Transverse colon (tissue), 4 donors: ENCODE results near the gene ERF. TPM values are rescaled to one million over a fixed set of nuclear protein-coding genes. Genes with fewer than 3 reads are reported as not detected.

Experiments
- DNase-seq: peaks from one replicate; pipeline ENCODE4 v3.0.0-alpha.2; 2019
- H3K27ac ChIP-seq, 4 donors: fragments of 200-600 bp; sonication (generic); 2 replicates each; pipeline ENCODE4 v1.5.1; 2016 to 2018; ENCODE audit warnings: inconsistent platforms in 4 of 4
- H3K27me3 ChIP-seq: fragments of 200-600 bp; sonication (generic); 2 replicates; pipeline ENCODE4 v1.5.1; 2017; ENCODE audit warnings: inconsistent platforms
- H3K36me3 ChIP-seq, 4 donors: fragments of 200-600 bp; sonication (generic); 2 replicates each; pipeline ENCODE4 v1.5.1; 2017 to 2019; ENCODE audit warnings: inconsistent platforms in 4 of 4
- H3K4me1 ChIP-seq, 4 donors: fragments of 200-600 bp; sonication (generic); 2 replicates each; pipeline ENCODE4 v1.5.1; 2017 to 2020; ENCODE audit warnings: inconsistent platforms in 4 of 4
- H3K4me3 ChIP-seq, 4 donors: fragments of 200-600 bp; sonication (generic); 1 replicate in 1 of 4; 2 replicates in 3 of 4; pipeline versions ENCODE4 v1.5.1 to v1.6.1; 2017 to 2019; ENCODE audit warnings: inconsistent platforms in 4 of 4
- H3K9me3 ChIP-seq, 2 donors: fragments of 200-600 bp; sonication (generic); 2 replicates each; pipeline ENCODE4 v1.5.1; 2017 to 2019; ENCODE audit warnings: inconsistent platforms in 2 of 2
- CTCF ChIP-seq, 5 experiments: fragments of 200-600 bp in 3 of 5; fragments of 450-650 bp in 2 of 5; sonication (generic) in 3 of 5; IDR thresholded peaks; 1 replicate in 2 of 5; 2 replicates in 3 of 5; pipeline ENCODE4 v1.5.1; 2016 to 2017; ENCODE audit warnings: antibody characterized with exemption in 5 of 5, inconsistent platforms in 3 of 5, mild to moderate bottlenecking in 2 of 5, moderate library complexity in 1 of 5
- EP300 ChIP-seq: sonication (generic); formaldehyde crosslinking; IDR thresholded peaks from one replicate; pipeline ENCODE4 v1.6.1; 2017; ENCODE audit warnings: antibody characterized with exemption, low read depth
- POLR2A ChIP-seq: fragments of 450-650 bp; IDR thresholded peaks from one replicate; pipeline ENCODE4 v1.6.1; 2016; ENCODE audit warnings: antibody characterized with exemption, mild to moderate bottlenecking, moderate library complexity
- POLR2AphosphoS5 ChIP-seq, 3 donors: sonication (generic); formaldehyde crosslinking; IDR thresholded peaks; one replicate each; pipeline ENCODE4 v1.6.1; 2016; ENCODE audit warnings: antibody characterized with exemption in 3 of 3
- WGBS, 2 donors: methylation state at CpG; one replicate each; pipeline ENCODE4 v1.1.5; 2018; ENCODE audit warnings: low coverage in 1 of 2; 5-methylcytosine and 5-hydroxymethylcytosine counted together
- in situ Hi-C, 4 donors: fragments of 200-750 bp; cut with MboI; loops; one replicate each; pipeline versions ENCODE4 v1.15.0 to v1.15.1; 2017; ENCODE audit warnings: low sequenced_read_pairs in 3 of 4, low pct_ligation_motif_present in 1 of 4, low pct_unique_long_range_greater_than_20kb in 1 of 4
- intact Hi-C: fragments of 100-400 bp; cut with DNase I; formaldehyde crosslinking; loops from one replicate; pipeline ENCODE4 v1.15.1; 2023; ENCODE audit warnings: low total_unique reads
- total RNA-seq, 4 donors: library from RNA; depleted of rRNA; stranded (reverse); fragments of >200 nt; gene quantifications; one replicate each; pipeline ENCODE4 v1.1.0, GENCODE V29; 2016

Gene ERF
- total RNA-seq, 4 donors from 2014 or later: 20.9 to 67.3 (median 30.5) TPM

DNA sequence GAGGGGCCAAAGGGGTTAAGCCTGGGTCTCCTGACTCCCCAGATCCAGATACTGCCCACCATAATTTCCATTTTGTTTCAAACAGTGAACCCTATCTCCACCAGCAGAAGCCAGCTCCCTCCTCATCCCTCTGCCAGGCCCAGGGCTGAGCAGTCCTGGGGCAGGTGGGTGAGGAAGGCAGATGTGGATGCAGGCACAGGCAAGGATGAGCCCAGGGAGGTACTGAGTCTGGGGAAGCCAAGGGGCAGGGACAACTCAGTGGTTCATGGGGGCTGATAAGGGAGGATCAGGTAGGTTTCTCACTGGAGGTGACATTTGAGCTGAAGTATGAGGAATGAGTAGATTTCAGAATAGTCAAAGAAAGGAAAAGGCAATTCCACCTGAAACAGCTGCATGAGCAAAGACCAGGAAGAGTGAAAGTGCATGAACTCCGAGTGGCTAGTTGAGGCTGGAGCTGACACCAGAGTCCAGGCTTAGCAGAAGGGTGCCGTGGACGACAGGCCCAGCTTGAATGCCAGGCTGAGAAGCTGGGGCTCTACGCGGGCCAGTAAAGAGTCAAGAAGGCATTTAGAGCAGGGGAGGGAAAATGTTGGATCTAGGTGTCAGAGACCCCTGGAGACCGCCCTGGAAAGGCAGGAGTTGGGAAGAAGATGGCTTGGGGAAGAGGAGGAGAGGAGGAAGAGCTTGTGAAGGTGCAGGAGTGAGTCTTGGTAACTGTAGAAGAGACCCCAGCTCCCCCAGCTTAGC lies 24.4 kb upstream of the ERF start:
- no peaks in the 10 kb centered on the region for H3K27me3 ChIP-seq
- peak overlapping the region; percentile 50 to 89 (median 84) for H3K4me3 ChIP-seq
- no peak for TF ChIP-seq POLR2A
- TF ChIP-seq EP300: no peak
- TF ChIP-seq CTCF (IDR thresholded peaks at IDR 0.05): no peak
- TF ChIP-seq POLR2AphosphoS5 (IDR thresholded peaks at IDR 0.05): no peak
- H3K36me3 ChIP-seq: peaks cover 0 to 4% (median 0%) of the 10 kb centered on the region in 4 donors
- H3K27ac ChIP-seq: peak overlapping the region; percentile 91 to 99 (median 92)
- in situ Hi-C loops: no loop called here
- H3K4me1 ChIP-seq: peaks cover 43 to 75% (median 60%) of the 10 kb centered on the region in 4 donors
- no peaks in the 10 kb centered on the region for H3K9me3 ChIP-seq
- 10 to 23% methylated on average over 6 of the region's 6 CpGs for WGBS, 2 donors
- DNase-seq: no peak
- intact Hi-C loops: loop anchor here (2.0 kb wide), 1 partner anchor 33 kb away; no protein-coding TSS in a partner anchor

GRCh38 chr19:42278452-42279154 lies 23.7 kb upstream of the ERF start:
- 65 to 69% methylated on average over 4 to 5 of the region's 5 CpGs for WGBS, 2 donors
- H3K27ac ChIP-seq: peak overlapping the region; percentile 91 to 99 (median 92)
- H3K36me3 ChIP-seq: peaks cover 0 to 11% (median 0%) of the 10 kb centered on the region in 4 donors
- intact Hi-C loops: loop anchor here (2.0 kb wide), 1 partner anchor 32 kb away; no protein-coding TSS in a partner anchor
- H3K4me1 ChIP-seq: peaks cover 43 to 75% (median 60%) of the 10 kb centered on the region in 4 donors
- DNase-seq: no peak
- H3K27me3 ChIP-seq: no peaks in the 10 kb centered on the region
- no peak for TF ChIP-seq EP300
- no peak for TF ChIP-seq CTCF (IDR thresholded peaks at IDR 0.05)
- no peak for TF ChIP-seq POLR2A
- TF ChIP-seq POLR2AphosphoS5 (IDR thresholded peaks at IDR 0.05): no peak
- in situ Hi-C loops: no loop called here
- no peaks in the 10 kb centered on the region for H3K9me3 ChIP-seq
- no peak overlapping the region for H3K4me3 ChIP-seq

DNA sequence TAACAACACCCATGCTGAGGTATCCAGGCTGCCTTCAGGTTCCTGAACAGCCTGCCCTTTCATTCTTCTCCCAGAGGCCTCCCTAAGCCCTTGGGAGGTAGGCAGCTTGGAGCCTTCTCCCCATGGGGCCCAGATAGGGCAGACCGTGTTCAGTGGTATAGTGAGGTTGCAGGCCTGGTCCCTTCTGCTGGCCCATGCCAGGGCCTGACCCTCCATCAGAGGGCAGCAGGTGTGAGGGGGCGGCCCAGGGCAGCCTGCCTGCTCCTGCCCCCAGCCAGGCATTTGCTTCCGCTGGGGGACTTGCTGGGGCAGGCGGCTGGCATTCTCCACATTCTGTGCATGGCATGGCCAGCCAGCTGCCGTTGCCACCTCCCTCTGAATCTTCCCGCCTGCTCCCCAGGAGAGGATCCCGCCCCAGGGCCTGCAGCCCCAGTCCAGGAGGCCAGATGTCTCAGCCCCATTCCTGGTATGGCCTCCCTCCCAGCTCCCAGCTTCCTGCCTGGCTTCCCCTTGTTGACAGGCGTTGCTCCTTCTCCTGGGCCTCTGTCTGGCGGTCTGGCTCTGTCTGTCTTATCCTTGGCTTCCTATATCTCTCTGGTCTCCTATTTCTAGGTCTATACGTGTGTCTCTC lies 23.0 kb upstream of the ERF start:
- WGBS, 2 donors: 17 to 52% methylated on average over 1 to 10 of the region's 10 CpGs
- no peaks in the 10 kb centered on the region for H3K27me3 ChIP-seq
- intact Hi-C loops (loop anchor here (2.0 kb wide), 1 partner anchor 31 kb away; no protein-coding TSS in a partner anchor), in situ Hi-C loops (no loop called here)
- peaks cover 40 to 71% (median 55%) of the 10 kb centered on the region in 4 donors for H3K4me1 ChIP-seq
- no peak overlapping the region for H3K4me3 ChIP-seq
- no peak for TF ChIP-seq POLR2AphosphoS5 (IDR thresholded peaks at IDR 0.05)
- no peak for TF ChIP-seq EP300
- no peak for TF ChIP-seq CTCF (IDR thresholded peaks at IDR 0.05)
- no peak for TF ChIP-seq POLR2A
- peak overlapping the region; percentile 91 to 99 (median 92) for H3K27ac ChIP-seq
- no peaks in the 10 kb centered on the region for H3K9me3 ChIP-seq
- no peak for DNase-seq
- peaks cover 0 to 12% (median 0%) of the 10 kb centered on the region in 4 donors for H3K36me3 ChIP-seq

GRCh38 chr19:42276821-42277220 lies 21.9 kb upstream of the ERF start:
- Histone ChIP-seq H3K27ac (peak overlapping the region in 3 of 4 donors; percentile 91 to 99 (median 92)), H3K9me3 (no peaks in the 10 kb centered on the region), H3K4me1 (peaks cover 30 to 60% (median 45%) of the 10 kb centered on the region in 4 donors), H3K4me3 (no peak overlapping the region), H3K27me3 (no peaks in the 10 kb centered on the region), H3K36me3 (peaks cover 0 to 12% (median 0%) of the 10 kb centered on the region in 4 donors)
- TF ChIP-seq EP300: no peak
- no peak for TF ChIP-seq POLR2AphosphoS5 (IDR thresholded peaks at IDR 0.05)
- TF ChIP-seq POLR2A: no peak
- TF ChIP-seq CTCF (IDR thresholded peaks at IDR 0.05): no peak
- intact Hi-C loops: no loop called here
- in situ Hi-C loops: no loop called here
- 78% methylated on average over 4 of the region's 4 CpGs; no CpG with 5 or more reads in 1 of the 2 donors for WGBS, 2 donors
- DNase-seq: no peak
